Measurements from ENCODE around the gene CACNA1F. TPM values are rescaled to one million over a fixed set of nuclear protein-coding genes. Genes with fewer than 3 reads are reported as not detected.

Gene CACNA1F
- total RNA-seq, 1 experiment from 2014 or later, result not detected

DNA sequence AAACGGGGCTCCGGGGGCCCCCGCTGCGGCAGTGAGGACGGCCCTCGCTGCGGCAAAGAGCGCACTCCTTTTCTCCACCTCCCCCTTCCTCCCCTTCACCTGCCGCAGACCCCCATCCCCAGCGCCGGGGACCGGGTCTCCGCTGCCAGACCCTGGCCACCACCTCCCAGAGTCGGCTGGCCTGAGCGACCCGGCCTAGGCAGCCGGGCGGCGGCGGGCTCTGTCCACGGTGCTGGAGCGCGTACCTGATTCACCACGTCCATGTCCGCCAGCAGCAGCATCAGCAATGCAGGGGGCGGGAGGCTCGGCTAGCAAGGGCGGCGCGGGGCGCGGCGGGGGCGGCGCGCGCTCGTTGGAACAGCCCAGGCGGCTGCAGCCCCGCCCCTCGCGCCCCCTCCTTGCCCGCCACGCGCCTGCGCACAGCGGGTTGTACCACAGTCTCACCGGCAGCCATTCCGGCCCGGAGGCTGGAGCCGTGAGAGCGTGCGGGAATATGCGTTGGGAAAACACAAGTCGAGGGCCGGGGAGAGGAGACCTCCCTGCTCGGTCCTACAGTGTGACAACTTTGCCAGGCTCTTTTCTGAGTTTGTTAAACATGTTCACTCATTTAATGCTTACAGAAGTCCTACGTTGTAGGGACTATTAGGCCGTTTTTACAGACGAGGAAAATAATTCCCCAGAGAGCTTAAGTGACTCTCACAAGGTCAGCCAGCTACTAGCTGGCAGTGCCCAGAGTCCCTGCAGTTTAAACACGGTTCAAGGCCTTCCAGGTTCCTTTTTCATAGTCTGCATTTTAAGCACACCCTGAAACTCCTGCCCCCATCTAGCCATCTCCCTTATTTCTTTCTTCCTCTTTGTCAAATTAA is 33.0 kb downstream of the CACNA1F start, which contains the start of gene SYP:
Gene SYP (minus strand): TSS at position 288 of the 866 bp plus-strand sequence. CDS start 7 bp downstream, at position 281.
- no peaks in the 10 kb centered on the region for H3K9me3 ChIP-seq (ENCODE audit: low read length)
- H3K4me1 ChIP-seq (ENCODE audit: insufficient read depth, low read length), result peaks cover 4% of the 10 kb centered on the region; the same call in 1 of the 2 replicates
- ATAC-seq, result peak; percentile 98
- peak within 1 kb of the TSS; percentile 61 for H3K9ac ChIP-seq (ENCODE audit: low read length)
- peak; percentile 90 for DNase-seq
- BruUV-seq (replicated peaks), result TSS peak; percentile 99
- H4K20me1 ChIP-seq (ENCODE audit: low read length), result no peaks in the 10 kb centered on the region
- peak within 1 kb of the TSS; percentile 80 for H3K4me2 ChIP-seq (ENCODE audit: low read length)
- H3K79me2 ChIP-seq (ENCODE audit: low read length), result no peaks in the 10 kb centered on the region
- POLR2A ChIA-PET (ENCODE audit: unreplicated experiment), result no interaction called here
- TF ChIP-seq, protein P1, sequence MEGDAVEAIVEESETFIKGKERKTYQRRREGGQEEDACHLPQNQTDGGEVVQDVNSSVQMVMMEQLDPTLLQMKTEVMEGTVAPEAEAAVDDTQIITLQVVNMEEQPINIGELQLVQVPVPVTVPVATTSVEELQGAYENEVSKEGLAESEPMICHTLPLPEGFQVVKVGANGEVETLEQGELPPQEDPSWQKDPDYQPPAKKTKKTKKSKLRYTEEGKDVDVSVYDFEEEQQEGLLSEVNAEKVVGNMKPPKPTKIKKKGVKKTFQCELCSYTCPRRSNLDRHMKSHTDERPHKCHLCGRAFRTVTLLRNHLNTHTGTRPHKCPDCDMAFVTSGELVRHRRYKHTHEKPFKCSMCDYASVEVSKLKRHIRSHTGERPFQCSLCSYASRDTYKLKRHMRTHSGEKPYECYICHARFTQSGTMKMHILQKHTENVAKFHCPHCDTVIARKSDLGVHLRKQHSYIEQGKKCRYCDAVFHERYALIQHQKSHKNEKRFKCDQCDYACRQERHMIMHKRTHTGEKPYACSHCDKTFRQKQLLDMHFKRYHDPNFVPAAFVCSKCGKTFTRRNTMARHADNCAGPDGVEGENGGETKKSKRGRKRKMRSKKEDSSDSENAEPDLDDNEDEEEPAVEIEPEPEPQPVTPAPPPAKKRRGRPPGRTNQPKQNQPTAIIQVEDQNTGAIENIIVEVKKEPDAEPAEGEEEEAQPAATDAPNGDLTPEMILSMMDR (conservative IDR thresholded peaks at IDR 0.05; ENCODE audit: low read depth, low read length), result no peak
- no peak for TF ChIP-seq EZH2 (IDR thresholded peaks at IDR 0.05; ENCODE audit: low read length, unreplicated experiment)
- no peak for TF ChIP-seq EZH2phosphoT487 (IDR thresholded peaks at IDR 0.05; ENCODE audit: borderline replicate concordance, low read length)
- no peaks in the 10 kb centered on the region for H3K36me3 ChIP-seq (ENCODE audit: low read depth, low read length)
- H2AFZ ChIP-seq (ENCODE audit: low read length), result peak within 1 kb of the TSS; percentile 88
- H3K27me3 ChIP-seq (ENCODE audit: low read length), result no peaks in the 10 kb centered on the region
- intact Hi-C loops (cut with micrococcal nuclease), result loop anchor here (10.0 kb wide), 1 partner anchor 555 kb away; no protein-coding TSS in a partner anchor
- CTCF ChIA-PET, result no interaction called here
- peak within 1 kb of the TSS; percentile 54 for H3K4me3 ChIP-seq (ENCODE audit: low read length)
- no peaks in the 10 kb centered on the region for H3F3A ChIP-seq (ENCODE audit: low read length, unreplicated experiment)
- no peak within 1 kb of the TSS for H3K27ac ChIP-seq (ENCODE audit: low read length)
- H3K9me2 ChIP-seq (replicated peaks; ENCODE audit: low read length), result no peaks in the 10 kb centered on the region

DNA sequence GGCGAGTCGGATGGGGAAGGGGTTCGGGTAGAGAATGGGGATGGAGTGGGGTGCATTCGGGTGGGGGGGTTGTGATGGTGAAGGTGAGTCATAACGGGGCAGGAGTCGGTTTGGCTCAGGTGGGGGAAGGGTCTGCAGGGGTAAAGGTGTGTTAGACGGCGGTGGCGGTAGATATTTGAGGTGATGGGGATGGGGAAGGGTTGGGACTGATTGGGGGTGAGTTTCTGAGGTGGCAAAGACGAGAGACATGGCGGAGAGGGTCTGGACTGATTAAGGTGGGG is 33.9 kb downstream of the CACNA1F start:
- POLR2A ChIA-PET (ENCODE audit: unreplicated experiment), result no interaction called here
- no peak overlapping the region for H2AFZ ChIP-seq (ENCODE audit: low read length)
- H3F3A ChIP-seq (ENCODE audit: low read length, unreplicated experiment), result no peaks in the 10 kb centered on the region
- H3K79me2 ChIP-seq (ENCODE audit: low read length), result no peaks in the 10 kb centered on the region
- no peaks in the 10 kb centered on the region for H3K9me3 ChIP-seq (ENCODE audit: low read length)
- H3K4me3 ChIP-seq (ENCODE audit: low read length), result no peak overlapping the region
- ATAC-seq, result no peak
- TF ChIP-seq EZH2 (IDR thresholded peaks at IDR 0.05; ENCODE audit: low read length, unreplicated experiment) (no peak), EZH2phosphoT487 (IDR thresholded peaks at IDR 0.05; ENCODE audit: borderline replicate concordance, low read length) (no peak)
- TF ChIP-seq, protein P1 (conservative IDR thresholded peaks at IDR 0.05; ENCODE audit: low read depth, low read length), result no peak
- intact Hi-C loops (cut with micrococcal nuclease), result loop anchor here (10.0 kb wide), 1 partner anchor 556 kb away; no protein-coding TSS in a partner anchor
- H3K36me3 ChIP-seq (ENCODE audit: low read depth, low read length), result no peaks in the 10 kb centered on the region
- no peaks in the 10 kb centered on the region for H3K27me3 ChIP-seq (ENCODE audit: low read length)
- peaks cover 4% of the 10 kb centered on the region; the same call in 1 of the 2 replicates for H3K4me1 ChIP-seq (ENCODE audit: insufficient read depth, low read length)
- H3K4me2 ChIP-seq (ENCODE audit: low read length), result no peak overlapping the region
- H4K20me1 ChIP-seq (ENCODE audit: low read length), result no peaks in the 10 kb centered on the region
- no peaks in the 10 kb centered on the region for H3K9me2 ChIP-seq (replicated peaks; ENCODE audit: low read length)
- no peak overlapping the region for H3K9ac ChIP-seq (ENCODE audit: low read length)
- no peak overlapping the region for H3K27ac ChIP-seq (ENCODE audit: low read length)
- BruUV-seq (replicated peaks), result no TSS peak
- no peak for DNase-seq
- CTCF ChIA-PET, result no interaction called here
